CD4-positive, alpha-beta T cell treated with Interleukin-15 for 4 hours (primary cell): ENCODE results near the gene NAALADL2.

Source experiments
- DNase-seq: peaks from one replicate; pipeline ENCODE4 v3.0.0-alpha.2; 2020; ENCODE audit warnings: low spot score

Gene NAALADL2

GRCh38 chr3:174884776-174885568 lies 25.8 kb downstream of the NAALADL2 start:
- DNase-seq = no peak

- no peak for DNase-seq
Measured at GRCh38 chr3:174891524-174892203, 32.5 kb downstream of the NAALADL2 start.

GRCh38 chr3:174907027-174907426 lies 47.9 kb downstream of the NAALADL2 start:
- no peak for DNase-seq

GRCh38 chr3:174907628-174908407 lies 48.7 kb downstream of the NAALADL2 start:
- no peak for DNase-seq

- DNase-seq = no peak
Measured at GRCh38 chr3:174931473-174932353, 72.6 kb downstream of the NAALADL2 start.

GRCh38 chr3:174936590-174936989 lies 77.5 kb downstream of the NAALADL2 start:
- DNase-seq = no peak

GRCh38 chr3:174937478-174937877 lies 78.3 kb downstream of the NAALADL2 start:
- no peak for DNase-seq

- DNase-seq = no peak
Measured at GRCh38 chr3:174938102-174938501, 79.0 kb downstream of the NAALADL2 start.

GRCh38 chr3:174940151-174940550 lies 81.0 kb downstream of the NAALADL2 start:
- DNase-seq = no peak

GRCh38 chr3:174945276-174945675 lies 86.1 kb downstream of the NAALADL2 start:
- no peak for DNase-seq

GRCh38 chr3:174945951-174946350 lies 86.8 kb downstream of the NAALADL2 start:
- no peak for DNase-seq

GRCh38 chr3:174949523-174949922 lies 90.4 kb downstream of the NAALADL2 start:
- no peak for DNase-seq

- DNase-seq = no peak
Measured at GRCh38 chr3:174951034-174951433, 91.9 kb downstream of the NAALADL2 start.

- DNase-seq = no peak
Measured at GRCh38 chr3:174951498-174952005, 92.4 kb downstream of the NAALADL2 start.

- DNase-seq = no peak
Measured at GRCh38 chr3:174953068-174953467, 93.9 kb downstream of the NAALADL2 start.

- no peak for DNase-seq
Measured at GRCh38 chr3:174955513-174956016, 96.4 kb downstream of the NAALADL2 start.

- no peak for DNase-seq
Measured at GRCh38 chr3:174957081-174957480, 97.9 kb downstream of the NAALADL2 start.

GRCh38 chr3:174957551-174958001 lies 98.4 kb downstream of the NAALADL2 start:
- no peak for DNase-seq

- DNase-seq = no peak
Measured at GRCh38 chr3:174958671-174959328, 99.7 kb downstream of the NAALADL2 start.

GRCh38 chr3:174959556-174960065 lies 100.5 kb downstream of the NAALADL2 start:
- DNase-seq = no peak
